Omental fat pad (tissue), 4 donors: ENCODE data around the gene GTF2I. TPM values are rescaled to one million over a fixed set of nuclear protein-coding genes. Genes with fewer than 3 reads are reported as not detected.
"Not testable (repeated sequence)": the region's sequence is repeated elsewhere in the genome, so short reads cannot be mapped to it uniquely, and the experiment has no call there.

ENCODE experiments used
- ATAC-seq: fragments of 150-250 bp; one replicate; pipeline ENCODE4 v1.9.1; 2016; ENCODE audit warnings: mild to moderate bottlenecking, moderate library complexity; ENCODE audit not compliant: low FRiP score
- DNase-seq: peaks from one replicate; pipeline ENCODE4 v3.0.0-alpha.2; 2019; ENCODE audit warnings: low spot score
- CTCF ChIP-seq, 3 donors: fragments of 450-650 bp; IDR thresholded peaks; one replicate each; pipeline ENCODE4 v1.5.1; 2016 to 2017; ENCODE audit warnings: antibody characterized with exemption in 3 of 3, mild to moderate bottlenecking in 3 of 3, moderate library complexity in 2 of 3
- total RNA-seq, 4 donors: library from RNA; depleted of rRNA; stranded (reverse); fragments of >200 nt; gene quantifications; one replicate each; pipeline ENCODE4 v1.1.0, GENCODE V29; 2016

GTF2I gene
- total RNA-seq, 4 donors from 2014 or later, result 119 to 178 (median 138) TPM

DNA sequence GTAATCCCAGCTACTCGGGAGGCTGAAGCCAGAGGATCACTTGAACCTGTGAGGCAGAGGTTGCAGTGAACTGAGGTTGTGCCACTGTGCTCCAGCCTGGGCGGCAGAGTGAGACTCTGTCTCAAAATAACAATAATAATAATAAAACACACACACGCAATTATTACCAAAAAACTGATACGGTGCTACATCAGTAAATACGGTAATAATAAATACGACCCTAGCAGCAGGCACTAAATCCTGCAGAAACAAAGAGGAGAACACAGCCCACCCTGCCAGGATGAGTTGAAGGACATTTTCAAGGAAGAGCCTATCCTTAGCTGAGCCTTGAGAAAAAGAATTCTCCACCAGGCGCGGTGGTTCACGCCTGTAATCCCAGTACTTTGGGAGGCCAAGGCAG is 34.4 kb upstream of the GTF2I start:
- no peak for TF ChIP-seq CTCF (IDR thresholded peaks at IDR 0.05)
- no peak for ATAC-seq
- no peak for DNase-seq

DNA sequence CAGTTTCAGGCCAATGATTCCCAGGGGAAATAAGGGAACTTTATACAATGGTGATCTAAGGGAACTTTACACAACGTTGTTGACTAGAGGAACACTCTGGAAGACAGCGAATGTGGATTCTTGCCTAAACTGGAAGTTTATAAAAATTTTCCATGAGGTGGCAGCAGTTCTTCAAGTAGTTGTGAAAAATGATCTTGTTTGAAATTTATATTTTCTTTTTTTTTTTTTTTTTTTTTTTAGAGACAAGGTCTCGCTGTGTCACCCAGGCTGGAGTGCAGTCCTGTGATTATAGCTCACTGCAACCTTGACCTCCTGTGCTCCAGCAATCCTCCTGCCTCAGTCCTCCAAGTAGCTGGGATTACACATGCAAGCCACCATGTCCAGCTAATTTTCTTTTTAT is 32.1 kb upstream of the GTF2I start:
- ATAC-seq (peak; percentile 74), DNase-seq (no peak)
- no peak for TF ChIP-seq CTCF (IDR thresholded peaks at IDR 0.05)

DNA sequence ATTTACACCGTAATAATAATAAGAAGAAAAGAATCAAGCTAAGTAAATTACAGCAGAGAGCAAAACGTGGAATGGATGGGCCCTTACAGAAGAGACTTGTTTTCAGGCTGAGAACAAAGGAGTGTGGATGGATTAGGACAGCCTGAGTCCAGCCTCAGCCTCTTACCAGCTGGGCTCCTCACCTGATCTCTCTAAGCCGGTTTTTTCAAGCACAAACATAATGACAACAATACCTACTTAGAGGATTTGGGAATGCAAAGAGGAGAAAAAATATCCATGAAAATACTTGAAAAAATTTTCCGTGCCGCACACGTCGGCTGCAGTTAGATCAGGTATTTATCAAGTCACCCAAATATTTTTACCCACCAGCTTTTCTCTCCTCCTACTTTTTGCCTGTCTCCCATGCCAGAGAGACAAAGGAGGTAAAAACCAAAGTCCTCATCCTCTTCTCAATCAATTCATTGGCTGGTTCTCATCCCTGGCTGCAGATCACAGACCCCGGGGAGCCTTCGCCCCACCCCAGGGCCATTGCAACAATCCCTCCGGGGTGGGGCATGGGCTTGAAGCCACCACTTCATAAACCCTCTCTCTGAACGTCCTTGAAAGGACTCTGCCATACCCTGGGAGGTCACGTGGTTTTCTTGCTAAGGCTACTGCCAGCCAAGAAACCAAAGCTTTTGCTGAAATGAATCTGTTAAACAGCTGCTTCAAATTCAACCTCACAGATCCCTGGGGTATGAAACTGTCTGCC is 29.7 kb upstream of the GTF2I start:
- ATAC-seq (no peak), DNase-seq (no peak)
- no peak for TF ChIP-seq CTCF (IDR thresholded peaks at IDR 0.05)

DNA sequence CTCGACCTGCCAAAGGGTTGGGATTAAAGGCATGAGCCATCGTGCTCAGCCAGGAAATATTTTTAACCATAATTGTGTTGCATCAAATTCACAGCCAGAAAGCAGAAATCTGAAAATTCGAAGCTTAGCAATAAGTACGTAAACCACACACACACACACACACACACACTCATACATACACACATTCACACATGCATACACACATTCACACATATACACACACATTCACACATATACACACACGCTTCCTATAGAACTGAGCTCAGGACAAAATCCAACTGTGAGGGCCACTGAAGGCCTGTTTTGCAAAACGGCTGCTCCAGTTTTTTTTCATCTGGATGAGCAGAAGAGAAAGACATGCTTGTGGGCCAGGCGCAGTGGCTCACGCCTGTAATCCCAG is 25.0 kb upstream of the GTF2I start:
- ATAC-seq, result no peak
- no peak for TF ChIP-seq CTCF (IDR thresholded peaks at IDR 0.05)
- no peak for DNase-seq

DNA sequence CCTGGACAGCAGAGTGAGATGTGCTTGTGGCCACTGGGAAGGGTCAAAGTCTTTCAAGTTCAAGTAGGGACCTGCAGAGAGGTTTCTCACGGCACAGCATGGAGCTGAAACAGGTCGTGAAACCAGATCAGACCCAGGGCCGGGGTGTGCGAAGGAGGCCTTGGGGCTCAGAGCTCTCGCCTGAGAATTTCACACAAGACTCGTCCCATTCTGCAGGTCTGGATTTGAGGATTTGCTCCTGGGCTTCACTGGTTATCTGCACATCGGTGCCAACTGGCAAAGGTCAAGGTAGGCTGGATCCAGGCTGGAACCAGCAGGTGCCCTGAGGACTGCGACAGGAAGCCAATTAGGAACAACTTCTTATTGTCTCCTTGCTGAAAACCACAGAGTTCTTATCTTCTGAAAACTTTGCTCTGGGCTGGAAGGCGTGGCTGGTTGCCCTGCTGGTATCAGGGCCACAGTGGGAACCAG is 24.0 kb upstream of the GTF2I start:
- no peak for ATAC-seq
- DNase-seq, result no peak
- no peak for TF ChIP-seq CTCF (IDR thresholded peaks at IDR 0.05)

- DNase-seq, result no peak
- no peak for TF ChIP-seq CTCF (IDR thresholded peaks at IDR 0.05)
- ATAC-seq, result no peak
Observed at GRCh38 chr7:74637745-74638144, 19.8 kb upstream of the GTF2I start.

GRCh38 chr7:74650055-74650454 is 7.5 kb upstream of the GTF2I start:
- DNase-seq, result not testable (repeated sequence)
- ATAC-seq, result peak; percentile 57

DNA sequence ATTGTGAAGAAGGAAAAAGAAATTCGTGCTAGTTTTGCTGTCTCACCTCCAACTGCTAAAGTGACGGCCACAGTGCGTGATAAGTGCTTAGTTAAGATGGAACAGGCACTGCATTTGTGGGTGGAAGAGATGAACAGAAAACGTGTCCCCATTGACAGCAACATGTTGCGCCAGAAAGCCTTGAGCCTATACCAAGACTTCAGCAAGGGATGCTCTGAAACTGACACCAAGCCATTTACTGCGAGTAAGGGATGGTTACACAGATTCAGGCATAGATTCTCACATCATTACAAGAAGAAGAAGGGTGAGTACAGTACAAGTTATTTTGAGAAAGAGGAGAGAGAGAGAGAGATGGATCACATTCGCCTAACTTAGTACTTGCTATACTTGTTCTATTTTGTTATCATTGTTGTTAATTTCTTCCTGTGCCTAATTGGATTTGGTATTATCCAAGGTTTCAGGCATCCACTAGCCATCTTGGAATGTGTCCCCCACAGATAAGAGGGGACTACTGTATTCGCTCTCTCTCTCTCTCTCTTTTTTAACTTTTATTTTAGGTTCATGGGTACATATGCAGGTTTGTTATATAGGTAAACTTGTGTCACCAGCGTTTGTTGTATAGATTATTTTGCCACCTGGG is 6.9 kb upstream of the GTF2I start:
- ATAC-seq, DNase-seq: not testable (repeated sequence)

- DNase-seq, ATAC-seq: not testable (repeated sequence)
Observed at GRCh38 chr7:74651133-74651504, 6.4 kb upstream of the GTF2I start.
